ENCODE data around the gene MID1. TPM values are rescaled to one million over a fixed set of nuclear protein-coding genes. Genes with fewer than 3 reads are reported as not detected.
"Not testable (repeated sequence)": the region's sequence is repeated elsewhere in the genome, so short reads cannot be mapped to it uniquely, and the experiment has no call there.

The MID1 gene
- total RNA-seq, 4 donors from 2014 or later = 19.6 to 40.4 (median 29.9) TPM

DNA sequence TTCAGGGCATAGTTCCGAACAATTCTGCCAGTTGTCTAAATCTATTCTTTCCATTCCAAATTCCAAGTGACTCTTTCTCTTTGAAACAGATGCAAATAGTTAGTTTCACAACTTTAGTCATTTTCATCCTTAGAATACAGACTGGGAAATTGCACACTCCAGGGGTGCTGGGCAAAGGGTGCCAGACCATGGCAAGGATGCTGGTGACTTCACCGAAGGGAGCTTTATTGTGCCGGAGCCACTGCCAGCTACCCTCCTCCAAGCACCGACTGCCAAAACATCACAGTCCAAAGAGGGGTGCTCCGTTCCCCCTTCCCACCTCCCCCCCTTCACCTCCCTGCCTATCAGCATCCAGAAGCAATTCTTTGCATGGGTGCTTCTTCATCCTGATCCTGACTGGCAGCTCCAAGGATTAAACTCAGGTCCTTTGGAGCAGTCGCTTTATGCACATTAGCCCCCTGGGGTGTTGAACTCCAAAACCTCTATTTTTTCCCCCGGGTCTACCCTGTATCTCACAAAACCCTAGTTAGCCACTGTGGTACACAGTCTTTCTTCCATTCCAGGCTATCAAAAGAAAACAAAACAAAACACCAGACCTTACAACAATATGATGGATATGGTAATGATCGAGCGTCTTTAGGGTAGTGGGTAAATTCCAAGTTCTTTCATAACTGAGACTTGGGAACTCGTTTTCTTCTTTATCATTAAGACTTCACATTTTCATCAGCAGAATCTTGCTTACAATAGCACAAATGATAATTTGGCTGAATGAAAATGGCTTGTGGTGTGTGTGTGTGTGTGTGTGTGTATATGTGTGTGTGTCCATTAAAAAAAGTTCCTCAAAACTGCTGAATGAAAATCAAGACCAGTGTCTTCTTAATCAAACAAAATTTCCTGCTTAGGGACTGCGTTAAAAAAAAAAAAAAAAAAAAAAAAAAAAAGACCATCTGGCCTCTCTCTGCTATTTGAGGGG is 28.7 kb downstream of the MID1 start:
- no peaks in the 10 kb centered on the region for H3K4me1 ChIP-seq
- TF ChIP-seq POLR2A (IDR thresholded peaks at IDR 0.05) = no peak
- TF ChIP-seq, protein P1, sequence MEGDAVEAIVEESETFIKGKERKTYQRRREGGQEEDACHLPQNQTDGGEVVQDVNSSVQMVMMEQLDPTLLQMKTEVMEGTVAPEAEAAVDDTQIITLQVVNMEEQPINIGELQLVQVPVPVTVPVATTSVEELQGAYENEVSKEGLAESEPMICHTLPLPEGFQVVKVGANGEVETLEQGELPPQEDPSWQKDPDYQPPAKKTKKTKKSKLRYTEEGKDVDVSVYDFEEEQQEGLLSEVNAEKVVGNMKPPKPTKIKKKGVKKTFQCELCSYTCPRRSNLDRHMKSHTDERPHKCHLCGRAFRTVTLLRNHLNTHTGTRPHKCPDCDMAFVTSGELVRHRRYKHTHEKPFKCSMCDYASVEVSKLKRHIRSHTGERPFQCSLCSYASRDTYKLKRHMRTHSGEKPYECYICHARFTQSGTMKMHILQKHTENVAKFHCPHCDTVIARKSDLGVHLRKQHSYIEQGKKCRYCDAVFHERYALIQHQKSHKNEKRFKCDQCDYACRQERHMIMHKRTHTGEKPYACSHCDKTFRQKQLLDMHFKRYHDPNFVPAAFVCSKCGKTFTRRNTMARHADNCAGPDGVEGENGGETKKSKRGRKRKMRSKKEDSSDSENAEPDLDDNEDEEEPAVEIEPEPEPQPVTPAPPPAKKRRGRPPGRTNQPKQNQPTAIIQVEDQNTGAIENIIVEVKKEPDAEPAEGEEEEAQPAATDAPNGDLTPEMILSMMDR (IDR thresholded peaks at IDR 0.05) = no peak
- no peak overlapping the region for H3K27ac ChIP-seq
- no peak for DNase-seq
- no peaks in the 10 kb centered on the region for H3K27me3 ChIP-seq
- no peak overlapping the region for H3K4me3 ChIP-seq
- H3K36me3 ChIP-seq = no peaks in the 10 kb centered on the region
- no peaks in the 10 kb centered on the region for H3K9me3 ChIP-seq

DNA sequence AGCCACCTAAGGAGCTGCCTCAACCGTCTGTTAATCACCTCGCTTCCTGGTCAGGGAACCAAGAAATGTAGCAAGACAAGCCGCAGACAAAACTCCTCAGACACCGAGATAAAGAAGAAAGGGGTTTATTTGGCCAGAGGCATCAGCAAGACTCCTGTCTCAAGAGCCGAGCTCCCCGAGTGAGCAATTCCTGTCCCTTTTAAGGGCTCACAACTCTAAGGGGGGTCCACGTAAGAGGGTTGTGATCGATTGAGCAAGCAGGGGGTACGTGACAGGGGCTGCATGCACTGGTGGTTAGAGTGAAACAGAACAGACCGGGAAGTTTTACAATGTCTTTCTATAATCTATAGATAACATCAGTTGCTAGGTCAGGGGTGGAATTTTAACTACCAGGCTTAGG is 30.6 kb downstream of the MID1 start:
- not testable (repeated sequence) for H3K36me3 ChIP-seq, DNase-seq, H3K4me3 ChIP-seq, H3K4me1 ChIP-seq, H3K27me3 ChIP-seq, H3K27ac ChIP-seq, H3K9me3 ChIP-seq

DNA sequence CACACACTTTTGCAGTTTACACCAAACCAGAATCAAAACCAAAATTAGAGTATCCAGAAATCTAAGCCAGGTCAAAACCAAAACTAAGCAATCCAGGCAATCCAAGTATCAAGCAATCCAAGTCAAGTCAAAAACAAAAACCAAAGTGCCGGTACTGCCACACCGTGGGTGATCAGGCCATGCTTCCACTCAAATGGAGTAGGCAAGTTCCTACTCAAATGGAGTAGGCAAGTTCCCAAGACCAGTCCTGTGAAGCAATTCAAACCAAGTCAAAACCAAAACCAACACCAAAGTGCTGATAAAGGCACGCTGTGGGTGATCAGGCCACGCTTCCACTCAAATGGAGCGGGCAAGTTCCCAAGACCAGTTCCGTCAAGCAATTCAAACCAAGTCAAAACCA is 31.3 kb downstream of the MID1 start:
- TF ChIP-seq, protein P1 (IDR thresholded peaks at IDR 0.05) = no peak
- no peak for TF ChIP-seq POLR2A (IDR thresholded peaks at IDR 0.05)
- no peak for DNase-seq
- no peak overlapping the region for H3K4me3 ChIP-seq
- no peaks in the 10 kb centered on the region for H3K36me3 ChIP-seq
- H3K9me3 ChIP-seq = no peaks in the 10 kb centered on the region
- no peaks in the 10 kb centered on the region for H3K27me3 ChIP-seq
- no peaks in the 10 kb centered on the region for H3K4me1 ChIP-seq
- H3K27ac ChIP-seq = no peak overlapping the region

DNA sequence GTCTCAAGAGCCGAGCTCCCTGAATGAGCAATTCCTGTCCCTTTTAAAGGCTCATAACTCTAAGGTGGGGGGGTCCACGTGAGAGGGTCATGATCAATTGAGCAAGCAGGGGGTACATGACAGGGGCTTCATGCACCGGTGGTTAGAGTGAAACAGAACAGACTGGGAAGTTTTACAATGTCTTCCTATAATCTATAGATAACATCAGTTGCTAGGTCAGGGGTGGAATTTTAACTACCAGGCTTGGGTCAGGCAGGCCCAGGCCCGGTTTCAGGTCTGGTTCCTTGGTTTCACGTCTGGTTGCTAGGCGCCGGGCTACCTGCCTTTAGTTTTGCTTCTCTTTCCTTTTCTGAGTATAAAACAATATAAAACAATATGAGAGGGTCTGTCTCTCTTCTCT is 35.5 kb downstream of the MID1 start:
- H3K4me1 ChIP-seq, H3K4me3 ChIP-seq, H3K36me3 ChIP-seq, DNase-seq, H3K9me3 ChIP-seq, H3K27me3 ChIP-seq, H3K27ac ChIP-seq: not testable (repeated sequence)

DNA sequence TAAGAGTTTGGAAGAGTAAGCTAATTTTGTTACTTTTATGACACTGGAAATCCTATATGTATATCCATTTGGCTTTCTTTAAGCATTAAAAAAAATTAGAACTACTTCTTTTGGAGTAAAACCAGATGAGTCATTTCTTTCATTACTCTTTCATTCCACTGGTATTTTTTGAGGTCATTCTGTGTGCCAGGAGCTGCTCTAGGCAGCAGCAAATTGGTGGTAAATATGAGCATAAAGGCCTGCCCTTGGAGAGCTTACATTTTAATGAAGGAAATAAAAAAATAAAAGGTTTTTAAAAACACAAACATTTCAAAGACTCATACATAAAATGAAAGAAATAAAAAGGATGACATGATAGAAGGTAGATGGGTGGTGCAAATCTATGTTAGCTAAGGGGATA is 37.4 kb downstream of the MID1 start:
- Histone ChIP-seq H3K9me3 (no peaks in the 10 kb centered on the region), H3K36me3 (no peaks in the 10 kb centered on the region), H3K4me1 (no peaks in the 10 kb centered on the region), H3K27ac (no peak overlapping the region), H3K27me3 (no peaks in the 10 kb centered on the region), H3K4me3 (no peak overlapping the region)
- no peak for DNase-seq
- TF ChIP-seq, protein P1 (IDR thresholded peaks at IDR 0.05) = no peak
- TF ChIP-seq POLR2A (IDR thresholded peaks at IDR 0.05) = no peak

DNA sequence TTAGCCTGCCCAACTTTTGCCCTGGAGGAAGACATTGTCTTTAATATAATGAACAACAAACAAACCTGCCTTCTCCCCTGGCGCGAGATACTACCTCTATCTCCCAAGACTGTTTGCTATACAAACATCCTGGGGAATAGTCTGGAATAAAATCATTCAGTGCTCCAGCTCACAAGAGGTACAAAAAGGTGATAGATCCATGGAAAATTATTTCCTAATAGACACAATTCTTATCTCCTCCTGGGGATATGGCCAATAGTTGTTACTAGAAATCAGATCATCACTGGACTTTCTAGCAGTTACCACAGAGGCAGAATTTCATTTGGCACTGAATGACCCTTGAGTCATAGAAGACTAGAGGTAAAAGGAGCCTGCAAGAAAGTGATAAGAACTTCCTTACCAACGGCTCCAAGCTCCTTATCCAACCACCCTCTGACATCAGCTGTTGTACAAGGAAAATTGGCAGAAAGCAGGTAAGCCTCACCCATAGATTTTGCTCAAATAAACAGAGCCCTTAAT is 38.1 kb downstream of the MID1 start:
- Histone ChIP-seq H3K4me1 (no peaks in the 10 kb centered on the region), H3K27me3 (no peaks in the 10 kb centered on the region), H3K27ac (no peak overlapping the region), H3K9me3 (no peaks in the 10 kb centered on the region), H3K4me3 (no peak overlapping the region), H3K36me3 (no peaks in the 10 kb centered on the region)
- no peak for TF ChIP-seq POLR2A (IDR thresholded peaks at IDR 0.05)
- TF ChIP-seq, protein P1 (IDR thresholded peaks at IDR 0.05) = no peak
- DNase-seq = no peak

All from Peyer's patch (tissue), 4 donors.